ENCODE data around the gene RGS4. TPM values are rescaled to one million over a fixed set of nuclear protein-coding genes. Genes with fewer than 3 reads are reported as not detected.

RGS4 gene
- total RNA-seq, 4 donors from 2014 or later, result 0.47 to 1.1 TPM; not detected in 2

DNA sequence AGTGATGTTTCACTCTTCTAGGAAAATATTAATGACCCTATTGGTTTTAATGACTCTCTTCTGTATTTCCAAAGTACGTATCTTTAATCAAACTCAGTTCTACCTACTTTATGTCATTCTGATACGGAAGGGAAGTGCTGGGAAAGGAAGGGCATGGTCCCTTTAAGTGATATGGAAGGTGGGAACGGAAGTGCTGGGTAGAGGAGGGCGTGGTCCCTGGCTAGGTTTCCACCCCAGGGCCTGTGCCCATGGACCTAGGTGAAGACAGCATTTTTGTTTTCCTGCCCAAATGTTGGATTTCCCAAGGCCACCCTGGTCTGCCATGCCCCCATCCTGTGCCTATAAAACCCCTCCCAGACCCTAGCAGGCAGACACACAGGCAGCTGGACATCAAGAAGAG, 24.0 kb downstream of the RGS4 start:
- H3K9me3 ChIP-seq, result no peaks in the 10 kb centered on the region
- no peak overlapping the region for H3K27ac ChIP-seq
- no peaks in the 10 kb centered on the region for H3K36me3 ChIP-seq
- DNase-seq, result no peak
- no peaks in the 10 kb centered on the region for H3K4me1 ChIP-seq
- H3K27me3 ChIP-seq, result no peaks in the 10 kb centered on the region
- H3K4me3 ChIP-seq, result no peak overlapping the region
- TF ChIP-seq CTCF (IDR thresholded peaks at IDR 0.05) (no peak), POLR2A (IDR thresholded peaks at IDR 0.05) (no peak)

GRCh38 chr1:163093579-163093978, 24.4 kb downstream of the RGS4 start:
- no peaks in the 10 kb centered on the region for H3K36me3 ChIP-seq
- H3K27ac ChIP-seq, result no peak overlapping the region
- H3K4me1 ChIP-seq, result no peaks in the 10 kb centered on the region
- no peaks in the 10 kb centered on the region for H3K27me3 ChIP-seq
- H3K4me3 ChIP-seq, result no peak overlapping the region
- no peaks in the 10 kb centered on the region for H3K9me3 ChIP-seq
- no peak for TF ChIP-seq POLR2A (IDR thresholded peaks at IDR 0.05)
- no peak for TF ChIP-seq CTCF (IDR thresholded peaks at IDR 0.05)
- DNase-seq, result no peak

- H3K4me3 ChIP-seq, result no peak overlapping the region
- H3K27ac ChIP-seq, result no peak overlapping the region
- TF ChIP-seq POLR2A (IDR thresholded peaks at IDR 0.05) (no peak), CTCF (IDR thresholded peaks at IDR 0.05) (no peak)
- no peaks in the 10 kb centered on the region for H3K36me3 ChIP-seq
- no peaks in the 10 kb centered on the region for H3K27me3 ChIP-seq
- H3K4me1 ChIP-seq, result no peaks in the 10 kb centered on the region
- DNase-seq, result no peak
- H3K9me3 ChIP-seq, result no peaks in the 10 kb centered on the region
Measured at GRCh38 chr1:163094182-163094581, 25.0 kb downstream of the RGS4 start.

DNA sequence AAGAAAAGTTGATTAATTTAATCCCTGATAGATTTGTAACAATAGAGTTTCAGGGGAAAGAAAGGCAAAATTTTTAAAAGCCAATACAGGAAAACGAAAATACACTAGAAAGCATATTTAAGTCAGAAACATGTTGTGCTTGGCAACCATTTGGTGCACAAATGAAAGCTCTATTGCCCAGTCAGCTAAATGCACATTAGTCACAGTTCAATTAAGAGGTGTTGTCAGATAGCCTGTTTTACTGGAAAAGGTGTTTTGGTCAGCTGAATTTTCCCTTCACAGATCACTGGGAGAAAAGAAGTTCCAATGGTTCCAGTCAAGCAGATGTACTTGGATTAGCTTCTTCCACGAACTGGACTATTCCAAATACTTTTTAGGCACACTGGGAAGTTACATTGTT, 25.4 kb downstream of the RGS4 start:
- TF ChIP-seq POLR2A (IDR thresholded peaks at IDR 0.05) (no peak), CTCF (IDR thresholded peaks at IDR 0.05) (no peak)
- no peak for DNase-seq
- Histone ChIP-seq H3K9me3 (no peaks in the 10 kb centered on the region), H3K36me3 (no peaks in the 10 kb centered on the region), H3K4me3 (no peak overlapping the region), H3K27ac (no peak overlapping the region), H3K4me1 (no peaks in the 10 kb centered on the region), H3K27me3 (no peaks in the 10 kb centered on the region)

- H3K4me1 ChIP-seq, result no peaks in the 10 kb centered on the region
- no peaks in the 10 kb centered on the region for H3K36me3 ChIP-seq
- no peak overlapping the region for H3K27ac ChIP-seq
- no peaks in the 10 kb centered on the region for H3K9me3 ChIP-seq
- TF ChIP-seq POLR2A (IDR thresholded peaks at IDR 0.05), result no peak
- no peak for TF ChIP-seq CTCF (IDR thresholded peaks at IDR 0.05)
- no peak overlapping the region for H3K4me3 ChIP-seq
- DNase-seq, result no peak
- no peaks in the 10 kb centered on the region for H3K27me3 ChIP-seq
Measured at GRCh38 chr1:163095213-163095612, 26.1 kb downstream of the RGS4 start.

GRCh38 chr1:163102590-163102989, 33.4 kb downstream of the RGS4 start:
- Histone ChIP-seq H3K4me3 (no peak overlapping the region), H3K27me3 (no peaks in the 10 kb centered on the region), H3K4me1 (no peaks in the 10 kb centered on the region), H3K36me3 (no peaks in the 10 kb centered on the region), H3K9me3 (no peaks in the 10 kb centered on the region), H3K27ac (no peak overlapping the region)
- TF ChIP-seq CTCF (IDR thresholded peaks at IDR 0.05), result no peak
- TF ChIP-seq POLR2A (IDR thresholded peaks at IDR 0.05), result no peak
- no peak for DNase-seq

Data from Peyer's patch (tissue), 4 donors.